Fibroblast of upper back skin (primary cell): ENCODE results near the gene DISP1.

Experiments
- DNase-seq: peaks from one replicate; pipeline ENCODE4 v3.0.0-alpha.2; 2013

DISP1 gene

GRCh38 chr1:222814536-222815439, at the start of gene DISP1:
TSS of gene DISP1 (plus strand) at chr1:222815039. CDS start at chr1:222942824, 127,785 bp downstream.
- peak; percentile 78 for DNase-seq

- DNase-seq: no peak
Measured at GRCh38 chr1:222767152-222767571, 47.7 kb upstream of the DISP1 start.

- no peak for DNase-seq
Measured at GRCh38 chr1:222768592-222768991, 46.2 kb upstream of the DISP1 start.

- DNase-seq: no peak
Measured at GRCh38 chr1:222769181-222769580, 45.7 kb upstream of the DISP1 start.

GRCh38 chr1:222769971-222770620, 44.7 kb upstream of the DISP1 start:
- DNase-seq: no peak

- DNase-seq: no peak
Measured at GRCh38 chr1:222772996-222773379, 41.9 kb upstream of the DISP1 start.

GRCh38 chr1:222777463-222777862, 37.4 kb upstream of the DISP1 start:
- DNase-seq: no peak

- no peak for DNase-seq
Measured at GRCh38 chr1:222777977-222778376, 36.9 kb upstream of the DISP1 start.

GRCh38 chr1:222781251-222781650, 33.6 kb upstream of the DISP1 start:
- DNase-seq: no peak

- DNase-seq: no peak
Measured at GRCh38 chr1:222783051-222783450, 31.8 kb upstream of the DISP1 start.

GRCh38 chr1:222784371-222784770, 30.5 kb upstream of the DISP1 start:
- no peak for DNase-seq

GRCh38 chr1:222784916-222785315, 29.9 kb upstream of the DISP1 start:
- DNase-seq: no peak

GRCh38 chr1:222785529-222785928, 29.3 kb upstream of the DISP1 start:
- DNase-seq: no peak

GRCh38 chr1:222786121-222786520, 28.7 kb upstream of the DISP1 start:
- DNase-seq: peak; percentile 63

GRCh38 chr1:222787729-222788128, 27.1 kb upstream of the DISP1 start:
- DNase-seq: no peak

GRCh38 chr1:222788402-222789156, 26.3 kb upstream of the DISP1 start:
- DNase-seq: no peak

- DNase-seq: no peak
Measured at GRCh38 chr1:222790115-222790514, 24.7 kb upstream of the DISP1 start.

GRCh38 chr1:222790520-222790919, 24.3 kb upstream of the DISP1 start:
- DNase-seq: no peak

GRCh38 chr1:222791006-222791710, 23.7 kb upstream of the DISP1 start:
- DNase-seq: no peak

GRCh38 chr1:222792744-222793143, 22.1 kb upstream of the DISP1 start:
- DNase-seq: peak; percentile 28

GRCh38 chr1:222794656-222795474, 20.0 kb upstream of the DISP1 start:
- DNase-seq: no peak

GRCh38 chr1:222798116-222798515, 16.7 kb upstream of the DISP1 start:
- peak; percentile 55 for DNase-seq
